Activated CD8-positive, alpha-beta memory T cell treated with anti-CD3 and anti-CD28 coated beads, Interleukin-2, amount 50 U/mL, for 1 hour (primary cell): Measurements from ENCODE around the gene PPP1CA.
A peak's percentile ranks its signal among the peaks of the same experiment; 100 is the strongest.

ENCODE experiments used
- DNase-seq: peaks from one replicate; pipeline ENCODE4 v3.0.0-alpha.2; 2020; ENCODE audit errors: extremely low read depth

Gene PPP1CA

GRCh38 chr11:67401495-67402191 lies at the start of gene PPP1CA:
Gene PPP1CA (minus strand): TSS chr11:67401858. CDS start chr11:67401782, 76 bp downstream.
- DNase-seq = peak; percentile 72

- DNase-seq = no peak
Observed at GRCh38 chr11:67450796-67451657, 49.4 kb upstream of the PPP1CA start.

- no peak for DNase-seq
Observed at GRCh38 chr11:67449116-67449844, 47.6 kb upstream of the PPP1CA start.

GRCh38 chr11:67448220-67448609 lies 46.6 kb upstream of the PPP1CA start:
- no peak for DNase-seq

GRCh38 chr11:67445515-67445914 lies 43.9 kb upstream of the PPP1CA start:
- no peak for DNase-seq

GRCh38 chr11:67442504-67443404 lies 41.1 kb upstream of the PPP1CA start:
- DNase-seq = no peak

- DNase-seq = no peak
Observed at GRCh38 chr11:67441731-67442351, 40.2 kb upstream of the PPP1CA start.

GRCh38 chr11:67441098-67441563 lies 39.5 kb upstream of the PPP1CA start:
- DNase-seq = no peak

- no peak for DNase-seq
Observed at GRCh38 chr11:67440229-67441097, 38.8 kb upstream of the PPP1CA start.

- DNase-seq = no peak
Observed at GRCh38 chr11:67439321-67440228, 37.9 kb upstream of the PPP1CA start.

GRCh38 chr11:67438158-67438902 lies 36.7 kb upstream of the PPP1CA start:
- no peak for DNase-seq

- no peak for DNase-seq
Observed at GRCh38 chr11:67437809-67438157, 36.1 kb upstream of the PPP1CA start.

GRCh38 chr11:67437082-67437808 lies 35.6 kb upstream of the PPP1CA start, which contains the start of gene PTPRCAP:
Gene PTPRCAP (minus strand): TSS chr11:67437682. CDS start chr11:67437619, 63 bp downstream.
- no peak for DNase-seq

- no peak for DNase-seq
Observed at GRCh38 chr11:67436459-67437081, 34.9 kb upstream of the PPP1CA start.

- DNase-seq = no peak
Observed at GRCh38 chr11:67435727-67436458, 34.2 kb upstream of the PPP1CA start.
